Adrenal gland (tissue), 12 donors: ENCODE results near the gene LRRIQ1. TPM values are rescaled to one million over a fixed set of nuclear protein-coding genes. Genes with fewer than 3 reads are reported as not detected.

Source experiments
- DNase-seq, 7 donors: peaks; one replicate each; pipeline ENCODE4 v3.0.0-alpha.2; 2019 to 2020
- H3K27ac ChIP-seq, 5 donors: fragments of 200-600 bp; sonication (generic) in 4 of 5; 1 replicate in 3 of 5; 2 replicates in 2 of 5; pipeline versions ENCODE4 v1.5.1 to v1.8.0; 2016 to 2020; ENCODE audit warnings: mild to moderate bottlenecking in 1 of 5
- H3K27me3 ChIP-seq: fragments of 200-600 bp; 2 replicates; pipeline ENCODE4 v1.8.0; 2021
- H3K36me3 ChIP-seq, 2 donors: fragments of 200-600 bp; replicated peaks in 1 of 2; 1 replicate in 1 of 2; 2 replicates in 1 of 2; pipeline versions ENCODE4 v1.5.1 to v1.8.0; 2018 to 2022
- H3K4me1 ChIP-seq, 2 donors: fragments of 200-600 bp; replicated peaks in 1 of 2; 1 replicate in 1 of 2; 2 replicates in 1 of 2; pipeline versions ENCODE4 v1.5.1 to v1.8.0; 2018 to 2021
- H3K4me3 ChIP-seq, 4 donors: fragments of 200-600 bp; sonication (generic) in 3 of 4; one replicate each; pipeline ENCODE4 v1.5.1; 2016 to 2018
- H3K9me3 ChIP-seq, 3 donors: fragments of 200-600 bp; sonication (generic) in 1 of 3; replicated peaks in 1 of 3; 1 replicate in 2 of 3; 2 replicates in 1 of 3; pipeline versions ENCODE4 v1.5.1 to v1.8.0; 2016 to 2021
- CTCF ChIP-seq, 6 experiments: fragments of 450-650 bp in 4 of 6; fragments of 200-600 bp in 2 of 6; sonication (generic) in 1 of 6; IDR thresholded peaks; 1 replicate in 5 of 6; 2 replicates in 1 of 6; pipeline versions ENCODE4 v1.5.1 to v1.8.0; 2016 to 2021; ENCODE audit warnings: antibody characterized with exemption in 6 of 6, mild to moderate bottlenecking in 2 of 6, moderate library complexity in 1 of 6
- POLR2A ChIP-seq, 2 donors: fragments of 450-650 bp; IDR thresholded peaks; one replicate each; pipeline ENCODE4 v1.6.1; 2017; ENCODE audit warnings: antibody characterized with exemption in 2 of 2, mild to moderate bottlenecking in 2 of 2, moderate library complexity in 1 of 2
- WGBS, 4 donors: extraction: QIAGEN DNeasy Blood & Tissue Kit in 2 of 4; methylation state at CpG; one replicate each; pipeline versions ENCODE4 v1.1.5 to v1.1.7; 2013 to 2017; 5-methylcytosine and 5-hydroxymethylcytosine counted together
- intact Hi-C, 2 donors: fragments of 100-400 bp; cut with DNase I; formaldehyde crosslinking; loops; one replicate each; pipeline versions ENCODE4 v1.14.1 to v1.15.0; 2022 to 2023
- polyA plus RNA-seq, 3 donors: library from polyadenylated mRNA; stranded (reverse); fragments of 200-250 nt in 2 of 3; fragments of 350-450 nt in 1 of 3; fragmentation: Illumina TruSeq in 1 of 3; extraction: RNeasy Lipid Tissue Mini Kit (QIAGEN cat#74804) in 1 of 3; gene quantifications; one replicate each; pipeline ENCODE4 v1.2.3, GENCODE V29; 2013 to 2014
- total RNA-seq, 9 donors: library from RNA; depleted of rRNA in 4 of 9; stranded (reverse); fragments of >200 nt in 4 of 9; fragments of 120-200 nt in 1 of 9; fragmentation: NEBNext Ultra II Directional in 1 of 9; extraction: Animal tissue kit (Norgen Biotek cat#: 25700) in 1 of 9; gene quantifications; one replicate each; pipeline versions ENCODE4 v1.1.0 to v1.2.4, GENCODE V29; 2013 to 2023
- donor health status: healthy with polysubstance abuse.
- donor health status: Bipolar disorder and iron deficiency.
- donor health status: DM: yes; HTN: yes; CAD: no.
- donor health status: DM: no; HTN: no; CAD: no.
- donor health status: DM: no; HTN: no; CAD: no.
- donor health status: DM: yes; HTN: yes; CAD: no.

LRRIQ1 gene
- total and polyA plus RNA-seq, 12 donors = 0.09 to 0.56 (median 0.34) TPM; not detected in 3

- TF ChIP-seq CTCF (IDR thresholded peaks at IDR 0.05) (no peak), POLR2A (IDR thresholded peaks at IDR 0.05) (no peak)
- DNase-seq = no peak
- H3K4me3 ChIP-seq = no peak overlapping the region
- WGBS, 4 donors = 5 to 9% (median 6%) methylated on average over 29 to 37 of the region's 37 CpGs
- H3K4me1 ChIP-seq = no peaks in the 10 kb centered on the region
- peaks cover 67% of the 10 kb centered on the region for H3K27me3 ChIP-seq
- no peaks in the 10 kb centered on the region for H3K36me3 ChIP-seq
- no peak overlapping the region for H3K27ac ChIP-seq
- intact Hi-C loops = no loop called here
- H3K9me3 ChIP-seq = no peaks in the 10 kb centered on the region
Observed at GRCh38 chr12:85273381-85274314, 237.5 kb downstream of the LRRIQ1 start.

GRCh38 chr12:85274315-85274651, 238.1 kb downstream of the LRRIQ1 start:
- no peak overlapping the region for H3K4me3 ChIP-seq
- peaks cover 73% of the 10 kb centered on the region for H3K27me3 ChIP-seq
- WGBS, 4 donors = 11 to 16% (median 13%) methylated on average over 8 of the region's 8 CpGs
- no peaks in the 10 kb centered on the region for H3K4me1 ChIP-seq
- no peaks in the 10 kb centered on the region for H3K9me3 ChIP-seq
- H3K27ac ChIP-seq = no peak overlapping the region
- intact Hi-C loops = no loop called here
- no peak for DNase-seq
- H3K36me3 ChIP-seq = no peaks in the 10 kb centered on the region
- TF ChIP-seq CTCF (IDR thresholded peaks at IDR 0.05) (no peak), POLR2A (IDR thresholded peaks at IDR 0.05) (no peak)

- H3K4me3 ChIP-seq = no peak overlapping the region
- H3K27ac ChIP-seq = no peak overlapping the region
- H3K36me3 ChIP-seq = no peaks in the 10 kb centered on the region
- DNase-seq = no peak
- peaks cover 84% of the 10 kb centered on the region for H3K27me3 ChIP-seq
- intact Hi-C loops = no loop called here
- 10 to 17% (median 14%) methylated on average over 2 of the region's 2 CpGs for WGBS, 4 donors
- TF ChIP-seq CTCF (IDR thresholded peaks at IDR 0.05) (no peak), POLR2A (IDR thresholded peaks at IDR 0.05) (no peak)
- H3K9me3 ChIP-seq = no peaks in the 10 kb centered on the region
- peaks cover 0 to 2% of the 10 kb centered on the region in 2 donors for H3K4me1 ChIP-seq
Observed at GRCh38 chr12:85275374-85275773, 239.2 kb downstream of the LRRIQ1 start.

GRCh38 chr12:85277191-85277590, 241.0 kb downstream of the LRRIQ1 start:
- no peak overlapping the region for H3K4me3 ChIP-seq
- TF ChIP-seq CTCF (IDR thresholded peaks at IDR 0.05) (no peak), POLR2A (IDR thresholded peaks at IDR 0.05) (no peak)
- no peaks in the 10 kb centered on the region for H3K9me3 ChIP-seq
- peaks cover 96% of the 10 kb centered on the region for H3K27me3 ChIP-seq
- intact Hi-C loops = no loop called here
- H3K4me1 ChIP-seq = peaks cover 0 to 12% of the 10 kb centered on the region in 2 donors
- 28 to 31% (median 29%) methylated on average over 3 of the region's 3 CpGs for WGBS, 4 donors
- no peak for DNase-seq
- H3K36me3 ChIP-seq = no peaks in the 10 kb centered on the region
- H3K27ac ChIP-seq = no peak overlapping the region
